Measurements from ENCODE around the gene PLA1A.

DNA sequence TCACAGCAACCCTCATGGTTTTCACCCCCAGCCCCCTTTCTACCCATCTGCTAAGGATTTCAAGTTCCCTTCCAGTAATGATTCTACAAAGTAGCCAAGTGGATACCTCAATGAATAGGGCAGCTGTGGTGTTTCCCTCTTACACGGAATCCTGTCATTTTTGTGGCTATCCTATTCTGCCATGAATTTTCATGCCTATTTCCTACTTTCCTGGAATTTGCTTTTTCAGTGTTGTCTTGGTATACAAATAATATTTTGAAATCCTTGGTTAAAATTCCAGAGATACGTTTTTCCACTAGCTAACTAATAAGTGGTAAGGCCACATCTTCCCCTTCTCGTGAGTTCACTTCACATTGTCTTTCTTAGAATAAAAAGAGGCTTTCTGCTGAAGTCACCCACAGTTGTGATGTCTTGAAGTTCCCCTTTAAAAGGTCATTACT, 10.9 kb upstream of the PLA1A start:
- TF ChIP-seq EZH2 (IDR thresholded peaks at IDR 0.05; ENCODE audit: borderline replicate concordance, low read depth, low read length, poor library complexity, severe bottlenecking): no peak
- TF ChIP-seq, protein P1, sequence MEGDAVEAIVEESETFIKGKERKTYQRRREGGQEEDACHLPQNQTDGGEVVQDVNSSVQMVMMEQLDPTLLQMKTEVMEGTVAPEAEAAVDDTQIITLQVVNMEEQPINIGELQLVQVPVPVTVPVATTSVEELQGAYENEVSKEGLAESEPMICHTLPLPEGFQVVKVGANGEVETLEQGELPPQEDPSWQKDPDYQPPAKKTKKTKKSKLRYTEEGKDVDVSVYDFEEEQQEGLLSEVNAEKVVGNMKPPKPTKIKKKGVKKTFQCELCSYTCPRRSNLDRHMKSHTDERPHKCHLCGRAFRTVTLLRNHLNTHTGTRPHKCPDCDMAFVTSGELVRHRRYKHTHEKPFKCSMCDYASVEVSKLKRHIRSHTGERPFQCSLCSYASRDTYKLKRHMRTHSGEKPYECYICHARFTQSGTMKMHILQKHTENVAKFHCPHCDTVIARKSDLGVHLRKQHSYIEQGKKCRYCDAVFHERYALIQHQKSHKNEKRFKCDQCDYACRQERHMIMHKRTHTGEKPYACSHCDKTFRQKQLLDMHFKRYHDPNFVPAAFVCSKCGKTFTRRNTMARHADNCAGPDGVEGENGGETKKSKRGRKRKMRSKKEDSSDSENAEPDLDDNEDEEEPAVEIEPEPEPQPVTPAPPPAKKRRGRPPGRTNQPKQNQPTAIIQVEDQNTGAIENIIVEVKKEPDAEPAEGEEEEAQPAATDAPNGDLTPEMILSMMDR (conservative IDR thresholded peaks at IDR 0.05; ENCODE audit: low read depth, low read length): no peak

Data from A673 (cell line).